Fibroblast of the conjunctiva (primary cell): Measurements from ENCODE around the gene MS4A8.
"Not testable (repeated sequence)": the region's sequence is repeated elsewhere in the genome, so short reads cannot be mapped to it uniquely, and the experiment has no call there.

Source experiments
- DNase-seq: peaks from one replicate; pipeline ENCODE4 v3.0.0-alpha.2; 2010; ENCODE audit warnings: low read depth

The MS4A8 gene

DNA sequence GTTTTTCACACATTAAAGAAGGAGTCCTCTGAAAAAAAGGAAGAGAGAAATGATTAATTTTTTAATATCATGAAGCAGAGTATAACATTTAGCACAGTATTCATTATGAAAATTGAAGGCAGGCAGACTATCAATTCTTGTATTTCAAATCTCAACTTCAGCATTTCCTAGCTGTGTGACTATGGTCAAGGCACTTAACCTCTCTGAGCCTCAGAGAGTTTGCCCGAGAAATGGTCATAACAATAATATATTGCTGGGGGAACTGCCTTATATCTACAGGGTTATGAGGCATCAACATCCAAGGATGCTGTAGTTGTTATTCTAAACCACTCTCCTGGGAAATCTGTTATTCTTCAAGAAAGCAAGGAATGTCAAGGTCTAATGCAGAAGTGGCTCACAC is 26.2 kb downstream of the MS4A8 start:
- DNase-seq, result no peak

DNA sequence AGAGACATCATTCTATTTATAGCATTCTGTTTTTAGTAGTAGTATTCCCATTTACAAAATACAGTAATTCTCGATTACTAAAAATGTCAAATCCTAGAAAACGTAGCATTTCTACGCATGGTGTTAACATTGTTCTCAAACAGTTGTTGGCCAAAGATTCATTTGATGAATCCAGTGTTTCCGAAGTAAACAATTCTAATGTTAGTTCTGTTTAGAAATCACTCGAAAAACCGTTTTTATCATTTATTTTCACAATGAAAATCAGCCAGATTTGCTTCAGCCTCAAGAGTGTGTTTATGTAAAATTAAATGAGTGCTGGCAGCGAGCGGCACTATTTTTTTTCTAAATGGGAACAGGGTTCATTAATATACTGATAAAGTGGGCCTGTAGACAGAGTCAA is 32.2 kb downstream of the MS4A8 start:
- no peak for DNase-seq

DNA sequence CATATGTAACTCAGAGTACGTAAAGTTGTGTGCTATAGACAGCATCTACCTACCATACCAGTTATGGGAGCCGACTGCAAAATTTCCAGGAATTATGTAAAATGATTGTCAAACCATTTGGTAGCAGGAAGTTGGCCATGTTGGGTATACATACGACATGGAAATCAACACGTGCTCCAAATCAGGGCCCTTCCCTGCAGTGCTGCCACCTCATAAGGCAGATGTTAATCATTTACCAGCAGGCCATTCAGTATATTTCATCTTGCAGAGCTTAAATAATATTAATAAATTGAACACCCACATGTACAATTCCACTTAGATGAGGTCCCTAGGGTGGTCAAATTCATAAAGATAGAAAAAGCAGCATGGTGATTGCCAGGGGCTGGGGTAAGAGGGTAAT is 34.9 kb downstream of the MS4A8 start:
- DNase-seq, result no peak

DNA sequence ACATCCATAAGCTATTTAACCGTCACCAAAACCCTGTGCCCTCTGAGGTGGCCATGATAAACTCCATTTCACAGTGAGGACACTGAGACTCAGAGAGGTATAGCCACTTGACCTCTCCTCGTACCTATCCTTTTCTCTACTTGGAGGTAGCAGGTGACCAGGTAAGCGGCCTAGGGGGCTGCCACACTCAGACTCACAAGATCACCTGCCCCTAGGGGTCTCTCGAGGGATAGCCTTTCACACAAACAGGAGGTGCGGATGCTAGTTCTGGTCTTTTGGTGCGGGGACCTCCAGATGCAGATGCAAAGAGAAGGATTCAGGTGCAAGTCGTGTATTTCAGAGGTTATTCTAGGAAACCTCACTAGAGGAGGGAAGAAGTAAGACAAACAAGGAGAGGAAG is 39.7 kb downstream of the MS4A8 start:
- DNase-seq, result no peak

DNA sequence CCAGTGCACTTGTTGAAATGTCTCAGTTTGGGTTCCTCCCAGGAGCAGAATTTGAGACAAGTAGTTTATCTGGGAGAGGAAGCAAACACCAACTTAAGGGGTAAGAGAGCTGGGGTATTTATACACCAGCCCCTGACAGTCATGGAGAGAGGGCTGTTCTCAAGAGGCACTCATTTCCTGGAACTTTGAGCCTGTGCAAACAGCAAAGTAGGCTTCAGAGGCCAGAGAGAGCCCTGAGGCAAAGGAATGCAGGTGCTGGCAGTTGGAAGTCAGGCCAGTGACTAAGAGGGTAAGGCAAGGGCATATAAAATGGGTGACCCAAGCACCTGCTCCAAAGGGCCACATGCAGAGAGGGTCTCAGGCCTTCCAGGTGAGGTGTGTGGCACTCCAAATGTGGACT is 41.2 kb downstream of the MS4A8 start:
- DNase-seq, result no peak

DNA sequence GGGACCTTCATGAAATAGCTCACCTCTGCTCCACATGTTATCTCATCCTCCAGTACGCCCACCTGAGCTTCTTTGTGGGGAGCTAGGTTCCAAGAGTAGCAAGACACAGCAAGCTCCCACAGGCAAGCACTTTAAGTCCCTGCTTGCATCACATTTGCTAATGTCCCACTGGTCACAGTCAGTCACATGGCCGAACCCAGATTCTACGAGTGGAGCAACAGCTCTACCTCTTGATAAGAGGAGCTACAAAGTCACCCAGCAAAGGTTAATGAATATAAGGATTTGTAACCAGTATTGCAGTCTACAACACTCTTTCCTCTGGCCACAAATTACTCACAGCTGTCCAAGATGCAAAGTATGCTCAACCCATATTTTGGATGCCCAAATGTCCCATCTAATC is 42.0 kb downstream of the MS4A8 start:
- DNase-seq, result no peak

DNA sequence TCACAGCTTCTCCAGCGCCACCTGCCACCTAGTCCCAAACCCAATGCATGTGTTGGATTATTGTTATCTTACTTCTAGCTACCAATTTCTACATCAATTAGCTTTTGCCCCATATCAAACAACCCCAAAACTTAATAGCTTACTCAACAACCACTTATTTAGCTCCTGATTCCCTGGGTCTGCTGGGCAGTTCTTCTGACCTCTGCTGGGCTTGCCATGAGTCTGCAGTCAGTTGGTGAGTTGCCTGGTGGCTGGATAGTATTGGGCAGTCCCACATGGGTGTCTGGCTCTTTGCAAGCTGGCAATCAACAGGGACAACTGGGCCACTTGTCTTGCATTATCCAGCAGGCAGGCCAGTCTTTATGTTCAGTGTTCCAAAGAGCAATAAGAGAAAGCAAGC is 43.6 kb downstream of the MS4A8 start:
- no peak for DNase-seq

DNA sequence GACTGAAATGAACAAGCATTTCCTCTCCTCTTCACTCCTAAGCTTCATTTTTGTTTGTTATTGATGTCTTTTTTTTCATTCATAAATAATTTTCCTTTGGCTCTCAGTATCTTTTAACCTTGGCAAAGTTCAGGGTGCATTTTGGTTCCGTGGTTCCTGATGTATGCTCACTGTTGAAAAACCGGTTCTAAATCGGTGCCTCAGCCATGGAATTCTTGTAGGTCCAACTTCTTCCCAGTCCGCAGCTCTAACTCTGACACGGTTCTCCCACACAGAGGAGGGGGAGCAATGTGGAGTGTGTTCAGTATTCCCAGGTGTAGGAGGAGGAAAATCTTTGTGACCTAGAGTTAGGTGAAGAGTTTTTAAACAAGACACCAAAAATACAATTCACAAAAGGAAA is 44.7 kb downstream of the MS4A8 start:
- DNase-seq, result no peak

DNA sequence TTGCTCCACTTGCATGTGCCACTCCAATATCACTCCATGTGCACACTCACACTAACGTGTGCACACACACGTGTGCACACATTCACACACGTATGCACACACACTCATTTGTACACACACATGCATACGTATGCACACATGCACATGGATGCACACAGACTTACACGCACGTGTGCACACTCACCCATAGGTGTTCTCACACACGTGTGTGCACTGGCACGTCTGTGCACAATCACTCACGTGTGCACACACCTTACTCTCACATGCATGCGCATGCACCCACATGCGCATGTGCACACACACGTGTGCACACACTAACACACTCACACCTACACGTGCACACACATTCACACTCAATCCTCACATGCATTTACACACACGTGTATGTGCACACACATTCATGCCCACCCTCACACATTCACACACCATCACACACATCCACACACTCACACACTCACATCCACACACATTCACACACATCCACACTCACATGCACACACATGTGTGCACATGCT is 48.0 kb downstream of the MS4A8 start:
- DNase-seq, result no peak

DNA sequence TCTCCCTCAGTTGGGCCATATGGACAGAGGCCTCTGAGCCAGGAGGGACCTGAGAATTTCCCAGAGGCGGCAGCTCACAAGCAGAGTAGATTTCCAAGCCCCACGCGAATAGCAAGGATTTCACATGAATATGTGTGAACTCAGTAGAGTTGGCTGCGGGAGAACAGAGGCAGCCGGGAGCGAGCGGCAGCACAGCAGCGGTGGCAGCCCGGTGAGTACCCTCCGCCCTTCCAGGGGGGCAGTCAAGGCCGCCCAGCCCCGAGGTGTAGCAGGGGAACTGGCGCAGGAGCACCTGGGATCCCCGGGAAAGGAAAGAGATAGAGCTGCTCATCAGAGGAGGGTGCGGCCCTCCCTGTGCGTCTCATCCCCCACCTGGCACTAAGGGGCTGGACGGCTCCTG is 48.8 kb downstream of the MS4A8 start:
- no peak for DNase-seq

DNA sequence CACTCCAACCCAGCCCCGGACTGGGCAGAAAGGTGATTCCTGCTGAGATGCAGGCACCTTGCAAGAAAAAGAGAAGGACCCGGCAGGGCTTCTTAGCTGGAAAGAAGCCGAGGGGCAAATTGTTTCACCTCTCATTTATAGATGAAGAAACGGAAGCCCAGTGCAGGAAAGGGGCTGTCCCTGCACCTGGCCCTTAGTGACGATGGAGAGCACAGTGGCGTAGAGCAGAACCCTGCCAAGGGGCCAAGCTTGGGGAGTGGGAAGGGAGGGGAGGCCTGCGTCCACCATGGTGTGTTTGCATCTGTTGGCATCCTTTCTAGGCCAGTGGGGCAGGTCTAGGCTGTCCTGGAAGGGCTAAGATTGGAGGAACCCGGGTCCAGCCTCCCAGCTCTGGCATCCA is 49.4 kb downstream of the MS4A8 start:
- no peak for DNase-seq

DNA sequence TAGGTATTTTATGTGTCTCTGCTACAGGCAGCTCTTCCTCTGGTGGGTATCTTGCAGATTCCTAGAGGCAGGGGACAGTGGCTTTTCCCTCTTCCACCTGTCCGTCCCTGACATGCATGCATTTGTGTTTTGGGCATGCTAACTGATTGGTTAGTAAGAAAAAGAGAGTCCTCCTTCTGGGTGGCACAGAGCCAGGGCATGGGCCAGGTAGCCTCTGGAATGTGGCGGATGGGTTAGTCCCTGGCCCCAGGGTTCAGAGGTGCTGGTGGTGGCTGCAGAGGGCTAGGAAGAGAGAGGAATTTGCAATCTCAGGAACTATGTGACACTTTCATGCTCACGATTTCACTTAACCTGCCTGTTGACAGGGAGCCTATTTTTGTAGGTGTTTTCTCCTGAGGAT is 51.5 kb downstream of the MS4A8 start:
- no peak for DNase-seq

DNA sequence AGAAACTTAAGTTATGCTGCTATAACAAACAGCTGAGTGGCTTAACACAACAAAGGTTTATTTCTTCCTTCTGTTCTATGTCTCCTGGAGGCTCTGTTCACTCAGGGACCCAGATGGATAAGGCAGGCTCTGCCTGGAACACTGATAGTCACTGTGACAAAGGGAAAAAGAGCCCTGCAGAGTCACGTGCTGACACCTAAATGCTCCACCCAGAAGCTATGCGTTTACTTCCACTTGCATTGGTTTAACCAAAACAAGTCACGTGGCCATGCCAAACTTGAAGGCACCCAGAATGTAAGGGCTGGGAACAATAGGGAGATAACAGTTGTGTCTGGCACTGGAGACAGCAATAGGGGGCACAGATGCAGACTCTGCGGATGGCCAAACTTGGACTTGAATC is 53.9 kb downstream of the MS4A8 start:
- DNase-seq, result no peak

DNA sequence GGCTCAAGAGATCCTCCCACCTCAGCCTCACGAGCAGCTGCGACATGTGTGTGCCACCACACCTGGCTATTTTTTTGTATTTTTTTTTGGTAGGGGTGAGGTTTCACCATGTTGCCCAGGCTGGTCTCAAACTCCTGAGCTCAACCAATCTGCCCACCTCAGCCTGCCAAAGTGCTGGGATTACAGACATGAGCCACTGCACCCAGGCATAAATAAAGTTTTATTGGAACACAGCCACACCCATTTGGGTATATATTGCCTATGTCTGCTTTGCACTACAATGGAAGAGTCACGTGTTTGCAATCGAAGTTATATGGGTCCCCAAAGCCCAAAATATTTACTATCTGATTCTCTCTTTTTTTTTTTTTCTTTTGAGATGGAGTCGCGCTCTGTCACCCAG is 55.5 kb downstream of the MS4A8 start:
- no peak for DNase-seq

DNA sequence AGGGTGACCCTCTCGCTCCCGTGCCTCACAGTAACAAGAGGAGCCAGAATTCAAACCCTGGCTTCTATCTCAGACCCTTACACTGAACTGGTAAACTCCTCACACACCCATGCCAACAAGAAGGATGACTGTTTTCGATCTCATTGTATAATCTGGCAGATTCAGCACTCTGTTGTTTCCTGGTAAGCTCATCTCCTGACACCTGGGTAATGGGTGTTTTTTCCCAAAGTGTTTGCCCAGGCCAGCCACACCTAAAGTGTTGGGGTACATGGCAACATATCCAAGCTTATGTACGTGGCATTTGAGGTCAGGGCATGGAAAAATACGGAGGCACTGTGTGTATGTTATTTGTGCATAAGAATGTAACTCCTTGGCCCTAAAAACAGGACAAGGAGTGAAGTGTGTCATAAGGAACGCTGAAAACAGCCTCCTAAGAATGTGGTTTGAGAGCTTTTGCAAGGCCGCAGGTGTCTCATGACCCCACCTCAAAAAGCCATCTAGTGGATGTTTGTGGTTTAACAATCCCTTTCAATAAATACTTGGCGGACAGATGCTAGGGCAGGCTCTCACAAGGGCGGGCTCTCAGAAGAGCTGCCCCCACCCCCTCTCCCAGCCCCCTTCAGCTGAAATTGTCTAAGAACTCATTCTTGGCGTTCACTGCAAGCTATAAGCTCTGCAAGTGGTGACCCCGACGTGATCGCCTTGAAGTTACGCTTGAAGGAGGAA is 57.1 kb downstream of the MS4A8 start, which contains the start of gene MS4A15:
TSS of gene MS4A15 (plus strand) at position 561 of the 726 bp plus-strand sequence. CDS start 6,867 bp downstream, outside the sequence.
- DNase-seq, result no peak

DNA sequence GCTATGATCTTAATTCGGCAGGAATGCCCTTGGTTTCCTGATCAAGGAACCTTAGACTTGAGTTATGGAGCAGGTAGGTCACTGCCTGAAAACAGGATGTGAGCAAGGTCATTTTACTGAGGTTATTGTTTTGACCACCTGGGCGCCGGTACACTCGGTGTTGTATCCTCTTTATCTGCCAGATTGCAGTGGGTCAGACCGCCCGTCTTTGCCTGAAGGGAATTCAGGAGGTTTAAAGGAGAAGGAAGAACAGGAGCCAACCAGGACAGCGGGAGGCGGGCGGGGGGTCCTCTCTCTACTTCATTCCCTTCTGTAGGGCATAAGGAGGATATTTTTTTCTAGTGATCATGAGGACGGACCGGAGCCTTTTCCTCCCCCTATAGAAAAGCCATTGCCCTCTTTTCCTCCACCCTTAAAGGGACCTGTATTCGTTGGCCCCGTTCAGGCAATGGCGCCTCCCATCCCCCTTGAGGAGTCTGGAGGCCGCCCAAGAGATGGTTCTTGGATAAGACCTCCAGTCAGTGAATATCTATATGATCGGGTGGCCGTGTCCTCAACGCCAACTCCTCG is 57.9 kb downstream of the MS4A8 start:
- no peak for DNase-seq

DNA sequence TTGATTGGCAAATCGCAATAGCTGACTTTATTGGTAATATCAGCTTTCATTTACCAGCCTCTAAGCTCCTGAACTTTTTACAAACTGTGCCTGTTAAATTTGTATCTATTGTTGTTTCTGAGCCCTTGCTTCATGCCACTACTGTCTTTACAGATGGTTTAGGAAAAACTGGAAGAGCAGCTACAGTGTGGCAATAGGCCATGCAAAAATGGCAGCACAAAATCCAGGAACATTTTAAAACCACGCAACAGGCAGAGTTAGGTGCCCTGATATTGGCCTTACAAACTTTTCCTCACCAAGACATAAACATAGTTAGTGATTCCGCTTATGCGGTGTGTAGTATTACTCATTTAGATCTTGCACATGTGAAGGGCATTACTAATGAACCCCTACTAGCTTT is 59.3 kb downstream of the MS4A8 start:
- DNase-seq, result not testable (repeated sequence)

DNA sequence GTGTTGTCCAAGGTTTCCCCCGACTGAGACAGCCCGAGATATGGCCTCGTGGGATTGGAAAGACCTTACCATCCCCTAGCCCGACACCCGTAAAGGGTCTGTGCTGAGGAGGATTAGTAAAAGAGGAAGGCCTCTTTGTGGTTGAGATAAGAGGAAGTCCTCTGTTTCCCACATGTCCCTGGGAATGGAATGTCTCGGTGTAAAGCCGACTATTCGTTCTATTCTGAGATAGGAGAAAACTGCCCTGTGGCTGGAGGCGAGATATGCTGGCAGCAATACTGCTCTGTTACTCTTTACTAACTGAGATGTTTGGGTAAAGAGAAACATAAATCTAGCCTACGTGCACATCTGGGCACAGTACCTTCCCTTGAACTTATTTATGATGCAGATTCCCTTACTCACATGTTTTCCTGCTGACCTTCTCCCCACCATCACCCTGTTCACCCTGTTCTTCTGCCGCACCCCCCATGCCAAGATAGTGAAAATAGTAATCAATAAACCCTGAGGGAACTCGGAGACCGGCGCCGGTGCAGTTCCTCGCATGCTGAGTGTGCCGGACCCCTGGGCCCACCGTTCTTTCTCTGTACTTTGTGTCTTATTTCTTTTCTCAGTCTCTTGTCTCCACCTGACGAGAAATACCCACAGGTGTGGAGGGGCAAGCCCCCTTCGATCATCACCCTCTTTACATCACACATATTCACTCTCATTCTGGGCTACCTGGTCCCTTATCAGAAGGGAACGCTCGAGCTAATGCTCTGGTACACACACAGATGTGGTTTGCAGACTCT is 60.2 kb downstream of the MS4A8 start:
- not testable (repeated sequence) for DNase-seq

DNA sequence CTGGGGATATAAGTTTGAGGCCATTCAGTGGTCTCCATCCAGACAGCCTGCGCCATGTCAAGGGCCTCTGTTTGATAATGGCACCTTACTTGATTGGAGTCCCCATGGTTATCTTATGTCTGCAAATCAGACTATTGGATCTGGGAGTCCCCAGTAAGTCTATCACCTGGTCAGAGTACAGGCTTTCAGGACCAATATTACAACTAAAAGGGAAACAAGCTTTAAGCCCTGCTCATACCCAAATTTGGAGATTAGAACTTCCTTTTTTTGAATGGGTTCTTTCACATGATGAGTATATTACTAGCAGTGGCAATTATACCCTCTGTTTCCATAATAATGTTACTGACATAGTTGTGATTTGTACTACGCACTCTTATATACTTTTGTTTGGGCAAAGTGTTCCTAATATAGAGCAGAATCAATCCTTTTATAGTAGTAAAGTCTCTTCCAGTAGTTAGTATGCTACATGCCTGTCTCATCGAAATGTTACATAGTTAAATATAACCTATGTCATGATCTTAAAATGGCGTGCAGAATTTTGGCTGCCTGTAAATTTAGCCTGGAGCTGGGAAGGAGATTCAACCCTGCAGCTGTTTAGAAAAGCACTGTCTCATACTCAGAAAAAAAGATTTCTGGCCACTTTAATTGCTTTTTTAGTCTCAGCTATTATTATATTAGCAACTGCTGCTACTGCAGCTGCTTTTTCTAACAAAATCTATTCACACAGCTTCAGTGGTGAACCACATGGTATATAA is 62.2 kb downstream of the MS4A8 start:
- DNase-seq, result no peak

DNA sequence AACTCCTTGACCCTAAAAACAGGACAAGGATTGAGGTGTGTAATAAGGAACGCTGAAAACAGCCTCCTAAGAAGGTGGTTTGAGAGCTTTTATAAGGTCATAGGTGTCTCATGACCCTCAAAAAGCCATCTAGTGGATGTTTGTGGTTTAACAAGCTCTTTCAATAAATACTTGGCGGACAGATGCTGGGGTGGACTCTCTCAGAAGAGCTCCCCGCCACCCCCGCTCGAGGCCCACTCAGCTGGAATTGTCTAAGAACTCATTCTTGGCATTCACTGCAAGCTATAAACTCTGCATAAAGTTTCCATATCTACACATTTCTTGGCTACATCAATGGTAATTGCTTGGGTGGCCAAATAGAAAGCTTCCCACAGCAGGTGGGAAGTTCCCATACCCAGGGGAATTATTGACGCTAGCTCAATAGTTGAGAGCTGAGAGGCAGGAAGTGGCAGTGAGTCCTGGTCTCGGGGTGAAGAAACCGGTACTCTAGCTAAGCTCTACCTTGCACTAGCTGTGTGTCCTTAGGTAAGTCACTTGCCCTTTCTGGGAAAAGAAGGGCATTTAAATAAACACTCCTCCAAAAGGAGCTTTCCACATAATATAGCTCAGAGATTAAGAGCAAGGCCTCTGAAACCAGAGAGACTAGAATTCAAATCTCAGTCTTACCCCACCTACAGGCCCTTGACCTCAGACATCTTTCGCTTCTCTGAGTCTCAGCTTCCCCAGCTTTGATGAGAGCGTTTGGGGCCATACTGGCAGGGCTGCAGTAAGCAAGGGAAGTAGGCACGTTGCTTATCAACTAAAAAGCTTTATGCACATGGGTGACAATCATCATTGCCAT is 63.7 kb downstream of the MS4A8 start:
- no peak for DNase-seq

DNA sequence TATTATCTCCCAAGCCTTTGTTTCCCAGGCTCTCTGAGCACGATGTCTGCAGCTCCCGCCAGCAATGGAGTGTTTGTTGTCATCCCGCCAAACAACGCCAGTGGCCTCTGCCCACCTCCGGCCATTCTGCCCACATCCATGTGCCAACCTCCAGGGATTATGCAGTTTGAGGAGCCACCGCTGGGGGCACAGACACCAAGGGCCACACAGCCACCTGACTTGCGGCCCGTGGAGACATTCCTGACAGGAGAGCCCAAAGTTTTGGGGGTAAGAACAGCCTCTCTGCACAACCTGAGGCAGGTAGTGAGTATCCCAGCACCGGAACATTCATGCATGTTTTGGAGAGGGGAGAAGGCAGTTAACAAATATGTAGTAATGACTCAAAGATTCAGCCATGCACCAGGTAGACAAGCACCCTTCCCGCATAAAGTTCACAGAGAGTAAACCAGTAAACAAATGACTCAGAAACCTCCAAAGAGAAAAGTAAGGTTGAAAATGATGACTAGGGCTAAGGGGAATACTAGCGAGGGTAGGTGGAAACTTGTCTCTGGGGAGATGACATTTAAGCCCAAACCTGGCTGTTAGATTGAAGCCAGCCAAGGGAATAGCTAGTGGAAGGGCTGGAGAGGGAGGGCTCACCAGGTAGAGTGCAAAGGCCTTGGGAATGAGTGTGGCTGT is 64.4 kb downstream of the MS4A8 start:
- no peak for DNase-seq
